GM18526 (cell line): ENCODE data around the gene STAT1.

Experiments
- POLR2A ChIP-seq: IDR thresholded peaks from 3 replicates; pipeline ENCODE4 v1.6.1; 2011; ENCODE audit not compliant: insufficient read length; ENCODE audit errors: extremely low read depth

Gene STAT1

DNA sequence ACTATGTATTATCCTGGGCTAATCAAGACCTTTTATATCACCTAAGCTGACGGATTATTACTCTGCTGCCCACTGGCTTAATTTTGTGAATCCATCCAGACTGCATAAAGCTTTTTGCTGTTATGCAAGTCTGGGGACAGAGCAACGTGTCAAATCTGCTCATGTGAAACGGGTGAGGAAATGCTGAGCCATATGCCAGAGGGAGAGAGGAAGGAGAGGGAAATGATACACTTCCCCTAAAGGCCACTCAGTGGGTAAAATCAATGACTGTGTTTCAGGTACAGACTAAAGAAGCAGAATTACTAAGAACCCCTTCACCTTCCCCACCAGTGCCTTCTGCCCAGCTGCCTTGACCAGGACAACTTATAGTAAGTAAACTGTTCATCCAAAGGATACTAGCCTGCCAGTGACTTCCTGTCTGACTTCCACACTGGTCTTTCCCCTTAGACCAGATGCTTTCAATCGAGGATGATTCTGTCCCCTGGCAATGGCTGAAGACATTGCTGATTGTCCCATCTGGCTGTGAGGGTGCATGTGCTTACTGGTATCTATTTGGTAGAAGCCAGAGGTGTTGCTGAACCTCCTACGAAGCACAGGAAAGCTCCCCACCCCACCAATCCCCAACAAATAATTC lies 43.0 kb downstream of the STAT1 start:
- no peak for TF ChIP-seq POLR2A

DNA sequence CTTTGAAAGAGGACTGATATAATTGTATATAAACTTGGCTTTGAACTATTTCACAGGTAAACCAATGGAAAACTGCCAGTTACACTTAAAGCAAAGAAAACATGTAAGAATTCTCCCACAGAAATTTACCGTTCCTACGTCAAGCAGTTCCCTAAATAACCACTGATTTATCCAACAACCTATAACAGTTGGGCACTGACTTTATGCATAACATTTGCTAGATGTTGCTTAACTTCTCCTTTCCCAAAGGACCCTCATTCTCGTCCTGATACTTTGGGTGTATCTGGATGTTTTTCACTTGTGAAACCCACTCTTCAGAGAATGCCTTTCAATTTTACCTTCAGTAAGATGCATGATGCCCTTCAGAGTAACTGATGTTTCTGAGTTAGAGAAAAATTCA lies 43.8 kb downstream of the STAT1 start:
- TF ChIP-seq POLR2A, result no peak

DNA sequence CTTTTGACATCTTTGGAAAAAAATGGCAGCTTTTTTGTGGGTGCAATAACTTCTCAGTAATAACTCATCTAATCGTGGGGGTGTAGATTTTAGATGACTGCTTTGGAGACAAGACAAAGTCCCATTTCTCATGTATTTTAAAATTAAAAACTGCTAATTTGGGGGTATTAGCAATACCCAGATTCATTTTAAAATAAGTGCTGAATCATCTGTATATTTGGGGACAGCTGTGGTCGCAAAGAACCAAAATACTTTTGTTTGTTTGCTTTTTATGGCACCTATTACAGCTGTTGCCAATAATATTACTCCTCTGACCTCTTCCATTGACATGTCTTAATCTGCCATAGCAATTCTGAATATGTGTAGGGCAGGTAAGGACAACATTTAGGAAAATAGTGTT lies 45.4 kb downstream of the STAT1 start:
- no peak for TF ChIP-seq POLR2A

DNA sequence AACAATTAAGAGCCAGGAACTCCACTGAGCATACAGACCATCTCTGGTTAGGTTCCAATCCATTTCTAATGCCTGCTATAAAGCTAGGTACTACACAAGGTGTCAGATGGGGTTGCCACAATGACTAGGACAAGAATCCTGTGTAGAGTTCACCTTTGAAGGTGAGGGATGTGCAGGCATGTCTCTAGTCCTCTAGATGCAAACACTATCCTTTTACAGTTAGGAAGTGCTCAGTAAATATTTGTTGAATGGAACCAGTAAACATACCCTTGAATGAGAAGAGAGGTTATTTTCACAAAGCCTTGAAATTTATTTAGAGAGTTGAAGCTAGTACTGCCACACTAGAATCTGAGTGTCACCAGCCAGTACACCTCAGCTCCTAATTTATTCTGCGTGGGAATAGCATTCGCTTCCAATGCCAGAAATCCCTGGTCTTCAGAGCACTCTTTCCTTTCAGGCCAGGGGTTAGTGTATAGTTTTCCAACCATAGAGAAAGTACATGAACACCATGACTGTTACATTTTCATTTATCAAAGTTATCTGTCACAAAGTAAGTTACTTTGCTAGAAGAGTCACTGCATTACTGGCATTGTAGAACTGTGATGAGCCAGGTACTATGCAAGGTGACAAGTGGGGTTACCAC lies 48.3 kb downstream of the STAT1 start:
- TF ChIP-seq POLR2A, result no peak

DNA sequence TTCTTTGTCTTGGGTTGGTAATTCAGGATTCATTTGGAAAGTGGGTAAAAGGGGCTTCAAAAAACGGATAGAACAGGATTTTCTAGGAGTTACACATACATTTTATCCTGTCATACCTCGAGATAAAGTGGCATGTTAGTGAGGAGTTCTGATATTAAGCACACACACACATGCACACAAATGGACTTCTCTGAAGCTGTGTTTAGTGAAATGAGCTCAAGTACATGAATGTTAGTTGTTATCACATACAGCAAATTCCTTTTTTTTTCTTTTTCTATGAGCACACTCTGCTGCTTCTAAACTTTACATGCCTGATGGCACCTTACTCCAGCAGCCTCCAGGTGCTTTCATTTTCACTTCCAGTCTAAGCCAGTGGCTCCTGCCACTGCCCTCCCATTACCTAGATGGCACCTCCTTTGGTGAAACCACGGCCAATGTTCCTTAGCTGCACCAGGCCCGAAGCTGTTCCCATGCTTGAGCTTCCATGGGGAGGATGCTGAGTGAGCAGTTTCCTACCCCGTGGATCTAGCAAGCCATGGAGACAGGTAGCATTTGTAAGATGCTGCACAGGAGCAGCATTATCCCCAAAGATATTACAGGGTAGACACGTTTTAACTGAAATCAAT lies 49.7 kb downstream of the STAT1 start:
- TF ChIP-seq POLR2A, result peak; percentile 44

DNA sequence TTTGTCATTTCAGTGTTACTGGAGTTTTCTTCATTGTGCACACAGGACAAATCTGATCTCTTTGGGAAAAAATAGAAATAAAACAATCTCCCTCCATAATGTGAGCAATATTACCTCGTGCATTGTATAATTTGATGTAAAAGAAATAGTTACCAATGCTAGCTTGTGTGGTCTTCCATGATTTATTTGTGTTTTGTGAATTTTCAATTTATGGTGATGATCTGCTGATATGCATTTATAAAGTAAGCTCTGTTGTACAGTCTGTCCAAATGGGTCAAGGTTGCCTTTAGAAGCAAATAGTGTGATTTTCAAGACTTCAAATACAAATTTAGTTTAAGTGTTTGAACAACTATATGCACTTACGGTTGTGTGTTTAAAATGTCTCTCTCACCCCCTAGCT lies 50.9 kb downstream of the STAT1 start:
- no peak for TF ChIP-seq POLR2A

DNA sequence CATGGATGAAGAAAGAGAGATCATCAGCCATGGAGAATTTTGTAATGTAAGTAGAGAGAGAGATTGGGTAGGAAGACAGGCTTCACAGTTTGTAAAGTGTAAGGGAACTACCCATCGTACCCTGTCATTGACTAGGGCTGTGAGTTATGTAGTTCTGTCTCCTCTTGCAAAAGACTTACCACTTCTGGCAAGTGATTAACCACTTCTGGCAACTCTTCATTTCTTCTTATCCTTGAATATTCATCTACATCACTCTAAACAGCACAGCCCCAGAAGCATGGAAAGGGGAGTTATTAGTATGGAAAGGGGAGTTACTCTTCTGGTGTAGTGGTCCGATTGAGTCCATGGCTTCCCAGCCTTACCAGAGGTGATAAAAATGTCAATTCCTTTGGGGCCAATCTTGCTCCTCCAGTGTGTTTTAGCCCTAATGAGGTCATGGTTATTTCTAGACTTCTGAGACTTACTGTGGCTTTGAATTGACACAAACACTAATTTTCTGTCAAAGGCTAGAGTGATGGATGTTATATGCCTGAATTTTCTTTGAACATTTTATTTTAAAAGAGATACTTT lies 52.0 kb downstream of the STAT1 start:
- TF ChIP-seq POLR2A, result peak; percentile 35

DNA sequence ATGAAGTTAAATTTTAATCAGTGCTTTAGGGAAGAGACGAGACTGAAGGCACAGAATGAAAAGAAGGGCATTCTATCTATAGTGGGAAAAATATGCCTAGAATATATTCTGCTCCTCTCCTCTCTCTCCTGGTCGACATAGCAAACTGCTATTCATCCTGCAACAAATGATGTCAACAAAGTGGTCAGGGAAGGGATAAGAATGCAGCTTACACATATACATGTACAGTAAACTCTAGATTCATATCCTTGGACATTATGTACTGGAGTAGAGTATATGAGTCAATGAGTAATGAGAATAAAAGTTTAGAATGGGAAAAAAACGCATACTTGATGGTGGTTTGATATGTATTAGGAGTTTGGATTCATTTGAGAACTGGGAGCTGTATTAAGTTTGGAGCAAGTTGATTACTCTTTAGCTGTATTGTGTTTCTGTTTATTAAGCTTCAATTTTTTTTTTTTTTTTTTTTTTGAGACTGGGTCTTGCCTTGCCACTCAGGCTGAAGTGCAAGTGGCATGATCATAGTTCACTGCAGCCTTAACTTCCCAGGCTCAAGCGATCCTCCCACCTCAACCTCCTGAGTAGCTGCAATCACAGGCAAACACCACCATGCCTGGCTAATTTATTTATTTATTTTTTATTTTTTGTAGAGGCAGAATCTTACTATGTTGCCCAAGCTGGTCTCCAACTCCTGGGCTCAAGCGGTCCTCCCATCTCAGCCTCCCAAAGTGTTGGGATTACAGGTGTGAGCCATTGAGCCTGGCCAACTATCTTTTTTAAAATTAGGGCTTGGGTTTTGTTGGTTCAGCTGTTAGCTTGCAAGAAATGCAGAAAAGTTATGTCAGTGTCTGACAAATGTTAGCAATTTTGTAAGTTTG lies 53.8 kb downstream of the STAT1 start:
- no peak for TF ChIP-seq POLR2A

DNA sequence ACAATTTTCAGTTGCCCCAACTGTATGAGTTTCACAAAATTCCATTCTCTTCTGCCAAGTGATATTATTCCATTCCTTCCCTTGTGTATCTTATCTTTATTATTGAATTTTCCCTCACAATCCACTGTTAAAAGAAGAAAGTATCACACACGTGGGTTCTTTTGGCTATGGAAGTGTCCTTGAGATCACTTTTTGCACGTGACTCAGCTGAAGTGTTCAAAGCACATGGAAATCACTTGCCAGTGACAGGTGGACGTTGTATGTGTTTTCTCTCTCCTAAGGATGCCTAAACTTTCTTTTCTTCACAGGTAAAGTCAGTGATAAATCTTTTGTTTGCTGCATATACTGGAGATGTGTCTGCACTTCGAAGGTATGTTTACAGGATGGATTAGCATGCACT lies 60.7 kb downstream of the STAT1 start:
- no peak for TF ChIP-seq POLR2A

DNA sequence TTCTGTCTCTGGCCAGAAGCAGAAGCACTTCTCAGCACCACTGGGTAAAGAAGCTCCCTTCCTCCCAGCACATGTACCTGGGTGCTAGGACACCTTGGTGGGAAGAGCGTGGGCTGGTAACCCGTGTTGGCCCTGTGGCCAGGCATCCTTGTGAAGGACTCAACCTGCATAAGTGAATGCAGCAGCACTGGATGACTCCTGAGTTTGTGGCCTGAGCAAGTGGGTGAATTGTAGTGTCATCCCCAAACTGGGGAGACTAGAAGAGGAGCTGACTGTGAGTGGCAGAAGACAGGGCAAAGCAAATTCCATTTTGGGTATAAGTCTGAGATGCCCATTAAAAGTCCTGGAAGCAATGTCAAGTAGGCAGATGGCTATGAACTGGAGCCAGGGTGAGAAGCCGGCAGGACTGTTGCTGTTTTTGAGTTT lies 63.4 kb downstream of the STAT1 start:
- TF ChIP-seq POLR2A, result no peak

DNA sequence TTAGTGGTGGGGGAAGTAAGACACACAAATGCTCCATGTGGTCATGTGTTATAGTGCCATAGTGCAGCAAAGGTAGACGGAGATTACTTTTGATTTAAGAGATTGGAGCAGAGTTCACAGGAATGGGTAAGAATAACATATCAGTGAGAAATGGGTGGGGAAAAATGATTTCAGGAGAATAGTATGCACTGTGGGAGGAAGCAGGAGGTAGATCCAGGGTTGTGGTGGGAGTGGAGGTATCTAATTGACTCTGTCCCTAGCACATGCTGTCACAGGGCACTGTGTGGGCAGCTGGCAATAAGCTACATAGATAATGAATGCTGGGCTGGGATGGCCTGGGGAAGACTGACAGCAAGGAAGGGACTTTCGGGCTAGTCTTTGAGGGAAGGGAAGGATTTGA lies 65.3 kb downstream of the STAT1 start:
- TF ChIP-seq POLR2A, result no peak

DNA sequence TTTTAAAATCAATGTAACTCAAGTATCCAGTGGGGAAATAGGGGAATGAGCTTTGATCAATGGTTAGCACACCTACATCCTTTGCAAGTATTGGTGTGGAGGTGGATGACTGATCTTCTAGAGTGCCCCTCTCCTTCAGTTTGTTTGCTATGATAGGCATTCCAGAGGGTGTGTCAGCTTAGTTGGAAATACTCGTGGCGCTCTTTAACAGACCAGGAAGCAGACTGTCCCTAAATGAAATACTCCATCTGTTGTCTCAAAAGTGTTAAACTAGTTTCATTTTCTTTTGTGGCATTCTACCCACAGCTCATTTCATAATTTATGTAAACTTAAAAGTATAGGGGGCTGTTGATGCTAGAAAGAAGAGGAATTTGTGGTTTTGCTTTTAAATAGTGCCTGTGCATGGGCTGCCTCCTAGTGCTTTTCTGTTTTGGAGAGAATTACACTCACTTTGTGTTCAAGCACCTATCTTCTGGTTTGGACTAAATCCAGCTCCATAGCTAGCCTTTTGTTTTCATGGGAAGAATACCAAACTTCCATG lies 66.2 kb downstream of the STAT1 start:
- no peak for TF ChIP-seq POLR2A

DNA sequence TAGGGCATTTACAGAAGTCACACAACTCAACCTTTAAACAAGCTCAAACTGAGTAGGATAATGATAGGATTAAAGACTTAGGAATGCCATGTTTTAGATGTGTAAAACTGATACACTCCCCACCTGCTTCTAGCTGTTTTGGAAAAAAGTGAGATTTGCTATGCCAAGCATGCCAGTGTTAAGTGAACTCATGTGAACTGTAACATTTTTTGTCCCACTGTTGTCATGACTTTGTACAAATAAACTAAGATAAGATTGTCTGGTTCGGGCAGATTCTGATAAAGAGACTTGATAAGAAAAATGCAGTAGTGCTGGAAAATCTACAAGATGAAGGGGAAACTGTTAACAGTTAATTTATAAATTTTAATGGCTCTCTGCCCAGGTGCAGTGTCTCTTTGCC lies 66.8 kb downstream of the STAT1 start:
- TF ChIP-seq POLR2A, result no peak

DNA sequence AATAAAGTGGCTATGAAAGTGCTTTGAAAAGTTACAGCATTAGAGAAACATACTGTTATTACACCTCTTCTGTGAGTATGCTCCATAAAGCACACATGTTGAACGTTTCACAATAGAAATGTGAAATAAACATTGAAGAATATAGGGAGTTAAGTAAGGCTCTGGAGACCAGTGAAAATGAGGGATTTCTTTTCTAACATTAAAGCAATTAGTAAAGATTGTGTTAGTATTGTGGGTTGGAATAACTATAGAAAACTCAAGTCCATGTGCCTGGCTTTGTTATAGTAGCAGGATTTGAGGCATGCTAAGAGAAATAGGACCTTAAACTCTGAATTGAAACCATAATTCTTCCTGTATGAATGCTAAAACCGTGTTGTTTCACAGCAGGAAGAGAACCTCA lies 70.3 kb downstream of the STAT1 start:
- TF ChIP-seq POLR2A, result no peak

DNA sequence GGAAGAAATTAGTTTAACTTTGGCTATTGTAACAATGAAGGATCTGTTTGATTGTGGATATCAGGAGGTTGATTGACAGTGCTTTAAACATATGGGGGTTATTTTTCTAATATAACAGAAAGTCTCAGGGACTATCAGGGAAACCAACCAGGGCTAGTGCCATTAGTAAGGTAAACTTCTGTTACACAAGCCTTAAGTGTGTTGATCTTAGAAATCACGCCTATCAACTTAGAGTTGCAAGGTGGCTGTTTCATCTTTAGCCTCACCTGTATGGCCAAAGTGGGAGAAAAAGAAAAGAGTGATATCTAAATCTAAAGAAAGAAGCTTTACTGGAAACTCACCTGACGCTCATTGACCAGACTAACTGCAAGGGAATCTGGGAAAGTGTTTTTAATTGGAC lies 71.3 kb downstream of the STAT1 start:
- no peak for TF ChIP-seq POLR2A
